Activated naive CD4-positive, alpha-beta T cell treated with anti-CD3 and anti-CD28 coated beads, Interleukin-2, amount 50 U/mL, for 16 hours (primary cell): ENCODE results near the gene PDS5A.
"Not testable (repeated sequence)": the region's sequence is repeated elsewhere in the genome, so short reads cannot be mapped to it uniquely, and the experiment has no call there.

Source experiments
- DNase-seq: peaks from one replicate; pipeline ENCODE4 v3.0.0-alpha.2; 2020

The PDS5A gene

DNA sequence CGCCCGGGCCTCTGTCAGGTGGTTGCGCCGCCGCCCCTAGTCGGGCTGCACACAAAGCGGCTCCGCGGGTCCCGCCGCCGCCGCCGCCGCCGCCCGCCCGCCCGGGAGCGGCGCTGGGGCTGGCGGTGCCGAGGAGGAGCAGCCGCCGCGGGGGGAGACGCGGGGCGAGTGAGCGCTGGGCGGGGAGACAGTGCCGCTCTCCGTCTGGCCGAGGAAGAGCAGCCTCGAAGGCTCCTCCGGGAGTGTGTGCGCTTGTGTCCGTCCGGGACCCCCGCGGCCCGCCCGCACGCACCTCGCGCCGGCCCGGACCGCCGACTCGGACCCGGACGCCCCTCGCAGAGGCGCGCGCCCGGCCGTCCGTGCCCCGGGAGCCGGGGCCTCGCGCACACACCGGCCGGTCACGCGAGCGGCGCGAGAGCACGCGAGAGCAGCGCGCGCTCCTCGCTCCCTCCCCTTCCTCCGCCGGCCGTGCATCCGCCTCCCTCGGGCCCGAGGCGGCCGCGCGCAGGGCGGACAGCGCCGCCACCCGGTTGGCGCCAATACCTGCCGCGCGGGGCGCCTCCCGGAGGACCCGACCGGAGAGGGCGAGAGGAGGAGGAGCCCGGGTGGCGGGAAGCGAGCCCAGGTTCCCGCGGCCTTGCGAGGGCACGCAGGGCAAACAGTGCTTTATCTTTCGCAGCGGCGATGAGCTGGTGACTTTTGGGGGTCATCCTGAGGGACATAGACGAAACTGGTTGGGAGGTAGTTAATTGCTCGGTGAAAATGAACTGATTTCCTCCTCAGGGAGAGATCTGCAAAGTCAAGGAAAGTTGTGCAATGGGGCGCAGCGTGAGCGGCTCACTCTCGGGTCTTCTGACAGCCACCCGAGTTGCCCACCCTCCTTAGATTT lies at the start of gene PDS5A:
Gene PDS5A (minus strand): TSS at position 423 of the 889 bp plus-strand sequence. CDS start 1,334 bp downstream, outside the sequence.
- peak; percentile 91 for DNase-seq

- DNase-seq = not testable (repeated sequence)
Measured at GRCh38 chr4:40024049-40024448, 46.3 kb upstream of the PDS5A start.

DNA sequence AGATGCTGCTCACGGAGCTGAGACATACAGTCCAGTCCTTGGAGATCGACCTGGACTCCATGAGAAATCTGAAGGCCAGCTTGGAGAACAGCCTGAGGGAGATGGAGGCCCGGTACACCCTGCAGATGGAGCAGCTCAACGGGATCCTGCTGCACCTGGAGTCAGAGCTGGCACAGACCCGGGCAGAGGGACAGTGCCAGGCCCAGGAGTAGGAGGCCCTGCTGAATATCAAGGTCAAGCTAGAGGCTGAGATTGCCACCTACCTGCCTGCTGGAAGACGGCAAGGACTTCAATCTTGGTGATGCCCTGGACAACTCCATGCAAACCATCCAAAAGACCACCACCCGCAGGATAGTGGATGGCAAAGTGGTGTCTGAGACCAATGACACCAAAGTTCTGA lies 43.4 kb upstream of the PDS5A start:
- not testable (repeated sequence) for DNase-seq

DNA sequence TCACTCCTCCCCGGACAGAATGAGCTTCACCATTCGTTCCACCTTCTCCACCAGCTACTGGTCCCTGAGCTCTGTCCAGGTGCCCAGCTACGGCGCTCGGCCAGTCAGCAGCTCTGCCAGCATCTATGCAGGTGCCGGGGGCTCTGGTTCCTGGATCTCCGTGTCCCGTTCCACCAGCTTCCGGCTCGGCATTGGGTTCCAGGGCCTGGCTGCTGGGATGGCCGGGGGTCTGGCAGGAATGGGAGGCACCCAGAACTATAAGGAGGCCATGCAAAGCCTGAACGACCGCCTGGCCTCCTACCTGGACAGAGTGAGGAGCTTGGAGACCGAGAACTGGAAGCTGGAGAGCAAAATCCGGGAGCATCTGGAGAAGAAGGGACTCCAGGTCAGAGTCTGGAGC lies 42.5 kb upstream of the PDS5A start:
- no peak for DNase-seq

DNA sequence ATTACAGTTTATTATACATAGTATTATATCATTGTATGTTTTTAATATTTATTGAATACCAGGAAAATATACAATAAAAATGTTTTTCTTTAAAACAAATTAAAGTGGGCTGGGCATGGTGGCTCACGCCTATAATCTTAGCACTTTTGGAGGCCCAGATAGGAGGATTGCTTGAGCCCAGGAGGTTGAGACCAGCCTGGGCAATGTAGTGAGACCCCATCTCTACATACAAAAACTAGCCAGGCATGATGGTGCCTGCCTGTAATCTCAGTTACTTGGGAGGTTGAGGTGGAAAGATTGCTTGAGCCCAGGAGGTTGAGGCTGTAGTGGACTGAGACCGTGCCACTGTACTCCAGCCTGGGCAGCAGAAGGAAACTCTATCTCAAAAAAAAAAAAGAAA lies 38.3 kb upstream of the PDS5A start:
- DNase-seq = no peak

DNA sequence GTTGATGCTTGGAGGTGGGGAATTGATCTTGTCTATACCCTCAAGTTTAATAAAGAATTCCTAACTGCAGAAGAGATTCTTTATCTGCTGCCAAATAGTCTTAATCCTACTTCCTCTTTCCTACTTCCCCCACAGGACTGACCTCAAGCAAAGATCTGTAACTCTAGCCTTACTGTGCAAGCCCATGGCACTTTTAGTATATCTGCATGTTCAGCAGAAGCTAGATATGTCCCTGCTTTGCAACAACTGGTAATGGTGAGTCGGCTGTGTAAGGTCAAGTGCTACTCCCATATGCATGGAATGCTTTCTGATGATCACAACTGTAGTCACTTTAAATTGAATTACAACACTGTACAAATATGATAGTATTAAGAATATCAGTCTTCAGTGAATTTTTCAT lies 26.3 kb upstream of the PDS5A start:
- no peak for DNase-seq

DNA sequence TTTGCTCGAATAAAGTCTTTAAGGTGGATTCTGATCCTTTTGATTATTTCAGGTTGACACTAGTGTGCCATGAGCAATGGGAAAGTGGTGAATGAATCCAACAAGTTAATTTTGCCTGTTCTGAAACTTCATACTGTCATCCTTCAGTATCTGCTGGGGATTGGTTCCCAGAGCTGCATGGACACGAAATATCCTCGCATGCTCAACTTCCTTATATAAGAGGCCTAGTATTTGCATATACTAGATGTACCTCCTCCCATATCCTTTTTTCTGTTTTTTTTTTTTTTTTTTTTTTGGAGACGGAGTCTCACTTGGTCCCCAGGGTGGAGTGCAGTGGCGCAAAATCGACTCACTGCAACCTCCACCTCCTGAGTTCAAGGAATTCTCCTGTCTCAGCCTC lies 23.0 kb upstream of the PDS5A start:
- no peak for DNase-seq

- no peak for DNase-seq
Measured at GRCh38 chr4:39998659-39999345, 21.1 kb upstream of the PDS5A start.

DNA sequence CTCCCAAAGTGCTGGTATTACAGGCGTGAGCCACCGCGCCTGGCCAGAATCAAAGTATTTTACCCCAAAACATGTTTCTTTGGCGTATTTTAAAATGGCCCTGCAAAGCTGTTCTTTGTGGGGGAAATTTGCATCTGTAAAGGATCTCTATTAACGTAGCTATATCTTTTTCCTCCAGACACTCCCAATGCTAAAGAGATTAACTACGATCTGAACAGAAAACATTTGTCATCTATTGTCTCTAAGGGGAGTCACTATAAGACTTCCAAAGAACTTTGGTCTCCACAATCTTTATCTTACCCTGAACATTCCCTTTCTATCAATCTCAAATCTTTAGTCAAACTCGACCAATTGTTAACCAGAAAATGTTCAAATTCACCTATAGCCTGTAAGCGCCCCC lies 19.1 kb upstream of the PDS5A start:
- DNase-seq = no peak

- no peak for DNase-seq
Measured at GRCh38 chr4:39994406-39994805, 16.7 kb upstream of the PDS5A start.

DNA sequence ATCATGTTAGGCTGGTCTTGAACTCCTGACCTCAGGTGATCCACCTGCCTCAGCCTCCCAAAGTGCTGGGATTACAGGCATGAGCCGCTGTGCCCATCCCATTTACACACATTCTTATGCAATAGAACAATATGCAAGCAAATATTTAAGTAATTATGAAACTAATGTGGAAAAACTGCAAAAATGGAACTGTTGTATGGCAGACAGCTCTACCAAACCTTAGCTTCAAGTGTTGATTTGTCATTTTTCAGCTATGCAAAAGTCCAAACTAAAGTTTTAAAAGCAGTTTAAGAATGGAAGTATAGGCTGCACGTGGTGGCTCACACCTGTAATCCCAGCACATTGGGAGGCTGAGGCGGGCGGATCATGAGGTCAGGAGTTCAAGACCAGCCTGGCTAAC lies 11.7 kb upstream of the PDS5A start:
- not testable (repeated sequence) for DNase-seq

GRCh38 chr4:39987485-39987884 lies 9.8 kb upstream of the PDS5A start:
- DNase-seq = no peak

DNA sequence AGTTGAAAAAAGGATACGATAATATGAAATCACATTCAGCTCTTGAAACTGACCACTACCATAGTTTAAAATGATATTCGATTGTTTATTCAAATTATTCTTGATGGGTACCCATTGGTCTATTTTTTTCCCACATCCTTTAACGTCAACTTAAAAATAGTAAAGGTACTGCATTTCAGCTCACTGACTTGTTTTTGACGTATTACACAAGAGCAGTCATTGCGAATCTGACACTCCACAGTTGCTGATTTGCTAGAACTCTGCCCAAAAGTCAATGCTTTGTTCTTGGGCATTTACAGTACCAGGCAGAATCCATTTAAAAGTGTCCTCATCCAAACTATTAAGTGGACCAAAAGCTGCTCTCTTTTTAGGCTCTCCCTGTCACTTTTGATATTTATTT lies 1.2 kb upstream of the PDS5A start:
- no peak for DNase-seq

GRCh38 chr4:39978378-39978775 lies 666 bp upstream of the PDS5A start:
- no peak for DNase-seq

- DNase-seq = peak; percentile 49
Measured at GRCh38 chr4:39976945-39977488, 694 bp downstream of the PDS5A start.

DNA sequence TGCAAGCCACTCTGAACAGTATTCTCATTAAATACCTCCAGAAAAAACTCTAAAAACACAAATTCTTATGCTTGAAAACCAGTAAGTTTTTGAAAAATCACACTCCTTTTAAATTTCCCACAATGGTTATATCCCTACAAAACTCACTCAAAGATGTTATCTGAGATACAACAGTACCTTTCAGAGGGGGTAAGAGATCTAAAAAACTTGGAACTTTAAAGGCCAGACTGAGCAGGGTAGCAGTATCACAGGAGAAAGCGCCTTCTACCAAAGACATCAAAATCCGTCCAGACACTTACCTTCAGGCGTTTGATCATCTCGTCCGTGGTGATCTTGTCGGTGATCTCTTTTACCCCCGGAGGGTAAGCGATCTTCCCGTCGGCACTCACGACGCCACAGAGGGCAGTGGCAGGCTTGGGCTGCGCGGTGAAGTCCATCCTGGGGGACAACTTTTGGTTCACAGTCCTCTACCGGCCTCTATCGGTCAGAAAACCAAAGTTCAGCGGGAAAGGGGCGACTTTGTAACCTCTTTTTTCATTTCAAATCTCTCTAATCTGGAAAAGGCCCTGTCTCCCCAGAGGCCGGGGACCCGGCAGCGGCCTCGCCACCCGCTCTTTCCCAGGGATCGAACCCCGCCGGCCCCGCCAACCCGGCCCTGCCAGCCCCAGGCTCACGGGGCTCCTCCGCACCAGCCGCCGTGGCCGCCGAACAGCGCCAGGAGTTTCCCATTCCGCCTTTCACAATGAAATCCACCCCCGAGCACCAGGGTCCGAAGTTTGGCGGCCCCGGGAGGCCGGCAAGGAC lies 1.4 kb downstream of the PDS5A start:
- DNase-seq = peak; percentile 64

DNA sequence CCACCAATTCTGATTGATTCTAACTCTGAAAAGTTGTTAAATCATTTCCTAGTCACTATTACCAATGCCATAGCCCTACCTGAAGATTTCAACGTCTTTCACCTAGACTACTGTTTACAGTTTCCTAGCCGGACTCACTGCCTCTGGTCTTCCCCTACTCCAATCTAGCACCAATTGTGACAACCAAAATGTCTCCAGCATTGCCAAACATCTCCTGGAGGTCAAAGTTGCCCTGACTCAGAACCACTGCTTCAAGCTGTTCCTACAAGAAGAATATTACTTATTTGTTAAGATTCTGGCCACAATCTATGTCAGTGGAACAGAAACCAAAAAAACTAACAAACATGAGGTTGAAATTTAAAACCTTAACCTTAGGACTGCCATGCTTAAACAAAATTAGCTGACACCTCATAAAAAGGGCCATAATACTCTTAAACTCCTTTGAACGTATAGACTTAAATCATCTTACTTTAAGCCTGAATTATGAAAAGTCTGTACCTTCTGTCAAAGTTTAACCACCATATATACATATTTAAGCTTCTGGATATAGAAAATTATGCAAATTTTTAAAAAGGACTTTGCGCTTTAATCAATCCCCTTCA lies 2.1 kb downstream of the PDS5A start:
- no peak for DNase-seq

DNA sequence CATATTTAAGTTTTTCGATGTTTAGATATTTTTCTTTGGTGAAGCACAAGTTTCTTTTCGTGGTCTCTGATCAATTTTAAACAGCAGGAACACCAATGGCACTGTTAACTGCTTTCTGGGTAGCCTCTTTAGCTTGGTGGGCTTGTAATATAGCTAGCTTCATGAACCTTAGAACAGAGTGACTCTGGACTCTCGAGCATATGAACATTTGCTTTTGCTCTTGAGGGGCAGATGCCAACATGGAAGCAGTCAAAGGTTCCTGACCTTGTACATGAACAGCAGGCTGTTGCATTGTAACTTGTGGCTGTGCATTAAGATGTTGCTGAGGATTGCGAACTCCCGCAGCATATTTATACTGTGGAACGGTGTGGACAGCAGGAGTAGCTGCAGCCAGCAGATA lies 4.7 kb downstream of the PDS5A start:
- DNase-seq = not testable (repeated sequence)

DNA sequence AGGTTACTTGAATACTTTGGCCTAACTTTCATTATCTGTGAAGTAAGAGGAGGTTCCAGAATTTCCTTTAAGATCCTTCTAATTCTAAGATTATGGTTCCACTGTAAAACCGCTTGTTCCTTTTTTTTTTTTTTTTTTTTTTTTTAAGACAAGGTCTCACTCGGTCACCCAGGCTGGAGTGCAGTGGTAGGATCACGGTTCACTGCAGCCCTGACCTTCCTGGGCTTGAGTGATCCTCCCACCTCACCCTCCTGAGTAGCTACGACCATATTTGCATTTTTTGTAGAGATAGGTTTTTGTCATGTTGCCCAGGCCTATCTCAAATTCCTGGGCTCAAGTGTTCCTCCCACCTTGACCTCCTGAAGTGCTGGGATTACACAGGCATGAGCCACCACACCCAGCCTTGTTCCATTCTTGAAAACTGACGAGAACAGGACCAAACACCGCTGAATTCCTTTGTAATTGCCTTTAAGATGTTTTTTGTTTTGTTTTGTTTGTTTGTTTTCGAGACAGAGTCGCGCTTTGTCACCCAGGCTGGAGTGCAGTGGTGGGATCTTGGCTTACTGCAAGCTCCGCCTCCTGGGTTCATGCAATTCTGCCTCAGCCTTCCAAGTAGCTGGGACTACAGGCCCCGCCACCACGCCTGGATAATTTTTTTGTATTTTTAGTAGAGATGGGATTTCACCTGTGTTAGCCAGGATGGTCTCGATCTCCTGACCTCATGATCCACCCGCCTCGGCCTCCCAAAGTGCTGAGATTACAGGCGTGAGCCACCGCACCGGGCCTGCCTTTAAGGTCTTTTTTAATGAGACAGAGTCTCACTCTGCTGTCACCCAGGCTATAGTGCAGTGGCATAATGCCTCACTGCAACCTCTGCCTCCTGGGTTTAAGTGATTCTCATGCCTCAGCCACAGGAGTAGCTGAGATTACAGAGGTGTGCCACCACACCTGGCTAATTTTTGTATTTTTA lies 6.8 kb downstream of the PDS5A start:
- no peak for DNase-seq

- no peak for DNase-seq
Measured at GRCh38 chr4:39963656-39964055, 14.1 kb downstream of the PDS5A start.

DNA sequence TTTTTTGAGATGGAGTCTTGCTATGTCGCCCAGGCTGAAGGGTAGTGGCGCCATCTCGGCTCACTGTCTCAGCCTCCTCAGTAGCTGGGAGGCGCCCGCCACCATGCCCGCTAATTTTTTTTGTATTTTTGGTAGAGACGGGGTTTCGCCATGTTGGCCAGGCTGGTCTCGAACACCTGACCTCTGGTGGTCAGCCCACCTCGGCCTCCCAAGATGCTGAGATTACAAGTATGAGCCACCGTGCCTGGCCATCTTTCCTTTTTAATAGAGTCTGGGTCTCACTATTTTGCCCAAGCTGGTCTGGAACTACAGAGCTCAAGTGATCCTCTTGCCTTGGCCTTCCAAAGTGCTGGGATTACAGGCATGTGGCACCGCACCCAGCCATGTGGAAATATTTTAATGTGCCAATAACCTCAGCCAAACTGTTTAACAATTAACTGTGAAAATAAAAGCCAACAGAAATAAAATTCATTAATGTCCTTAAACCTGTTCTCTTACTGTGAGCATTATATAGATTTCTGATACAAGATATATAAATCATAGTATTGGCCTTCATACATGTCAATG lies 16.3 kb downstream of the PDS5A start:
- DNase-seq = no peak
